GM03348 (cell line): ENCODE results near the gene LYZ.
A peak's percentile ranks its signal among the peaks of the same experiment; 100 is the strongest.
"Not testable (repeated sequence)": the region's sequence is repeated elsewhere in the genome, so short reads cannot be mapped to it uniquely, and the experiment has no call there.

Experiments used
- DNase-seq: peaks from one replicate; pipeline ENCODE4 v3.0.0; 2012; ENCODE audit warnings: low spot score

The LYZ gene

GRCh38 chr12:69348162-69348938 lies at the start of gene LYZ:
LYZ (plus strand) TSS chr12:69348381; CDS start chr12:69348409, 28 bp downstream.
- no peak for DNase-seq

DNA sequence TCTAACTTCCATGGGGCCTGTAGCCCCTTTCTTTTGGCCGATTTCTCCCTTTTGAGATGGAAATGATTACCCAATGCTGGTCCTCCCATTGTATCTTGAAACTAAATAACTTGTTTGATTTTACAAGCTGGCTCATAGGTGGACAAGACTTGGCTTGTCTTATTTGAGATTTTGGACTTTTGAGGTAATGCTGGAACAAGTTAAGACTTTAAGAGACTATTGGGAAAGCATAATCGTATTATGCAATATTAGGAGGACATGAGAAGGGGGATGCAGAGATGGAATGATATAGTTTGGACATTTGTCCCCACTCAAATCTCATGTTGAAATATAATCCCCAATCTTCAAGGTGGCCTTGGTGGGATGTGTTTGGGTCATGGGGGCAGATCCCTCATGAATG lies 49.2 kb upstream of the LYZ start:
- no peak for DNase-seq

- no peak for DNase-seq
Observed at GRCh38 chr12:69304284-69304683, 43.9 kb upstream of the LYZ start.

- DNase-seq: no peak
Observed at GRCh38 chr12:69309461-69309860, 38.7 kb upstream of the LYZ start.

- DNase-seq: no peak
Observed at GRCh38 chr12:69313209-69313608, 35.0 kb upstream of the LYZ start.

- DNase-seq: not testable (repeated sequence)
Observed at GRCh38 chr12:69316784-69317183, 31.4 kb upstream of the LYZ start.

- DNase-seq: not testable (repeated sequence)
Observed at GRCh38 chr12:69317233-69317632, 30.9 kb upstream of the LYZ start.

GRCh38 chr12:69318225-69318624 lies 30.0 kb upstream of the LYZ start:
- DNase-seq: no peak

DNA sequence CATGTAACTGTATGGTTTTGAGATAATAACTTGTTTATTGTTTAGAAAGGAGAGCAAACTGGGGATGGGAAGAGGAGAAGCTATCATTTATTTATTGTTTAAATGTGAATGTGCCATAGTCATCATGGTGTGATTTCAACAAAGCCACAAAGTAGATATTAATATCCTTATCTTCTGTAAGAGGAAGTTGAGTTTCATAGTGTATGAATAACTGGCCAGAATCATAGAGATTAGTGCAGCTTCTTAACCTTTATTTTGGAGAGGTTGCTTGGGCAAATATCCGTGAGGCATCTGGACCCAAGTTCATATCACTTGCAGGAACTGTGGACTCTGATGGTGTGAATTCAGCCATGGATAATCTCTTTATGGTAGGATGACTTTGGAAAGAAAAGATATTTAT lies 26.8 kb upstream of the LYZ start:
- DNase-seq: no peak

GRCh38 chr12:69324797-69325466 lies 23.2 kb upstream of the LYZ start:
- DNase-seq: no peak

GRCh38 chr12:69328426-69328825 lies 19.8 kb upstream of the LYZ start:
- no peak for DNase-seq

GRCh38 chr12:69329669-69330428 lies 18.3 kb upstream of the LYZ start:
- no peak for DNase-seq

GRCh38 chr12:69330475-69331473 lies 17.4 kb upstream of the LYZ start:
- DNase-seq: peak; percentile 9

- DNase-seq: no peak
Observed at GRCh38 chr12:69331519-69331908, 16.7 kb upstream of the LYZ start.

DNA sequence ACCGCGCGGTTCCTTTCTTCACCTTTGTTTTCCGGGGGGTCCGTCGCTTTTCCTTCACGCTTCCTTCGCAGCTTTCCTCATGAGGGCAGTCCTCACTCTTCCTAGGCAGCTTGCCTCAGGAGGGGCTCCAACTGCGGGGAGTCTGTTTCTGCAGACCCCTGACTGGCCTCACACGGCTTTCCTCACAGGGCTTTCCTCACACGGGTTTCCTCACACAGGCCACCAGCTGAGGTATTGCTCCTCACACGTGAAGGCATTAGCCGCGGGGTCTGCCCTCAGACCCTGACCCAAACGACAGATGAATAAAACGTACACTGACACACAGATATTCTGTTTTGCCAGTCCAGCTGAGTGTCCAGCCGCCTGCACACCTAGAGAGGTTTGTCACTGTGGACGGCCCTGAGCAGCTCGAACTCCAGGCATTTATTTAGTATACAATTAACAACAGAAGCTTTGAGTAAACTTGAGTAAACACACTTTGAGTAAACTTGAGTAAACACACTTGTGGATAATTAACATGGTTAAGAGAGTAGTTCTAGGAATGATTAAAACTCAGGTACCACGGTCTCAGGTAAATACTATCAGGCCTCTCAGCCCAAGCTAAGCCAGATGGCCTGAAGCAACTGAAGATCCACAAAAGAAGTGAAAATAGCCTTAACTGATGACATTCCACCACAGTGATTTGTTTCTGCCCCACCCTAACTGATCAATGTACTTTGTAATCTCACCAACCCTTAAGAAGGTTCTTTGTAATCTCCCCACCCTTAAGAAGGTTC lies 16.1 kb upstream of the LYZ start:
- no peak for DNase-seq

DNA sequence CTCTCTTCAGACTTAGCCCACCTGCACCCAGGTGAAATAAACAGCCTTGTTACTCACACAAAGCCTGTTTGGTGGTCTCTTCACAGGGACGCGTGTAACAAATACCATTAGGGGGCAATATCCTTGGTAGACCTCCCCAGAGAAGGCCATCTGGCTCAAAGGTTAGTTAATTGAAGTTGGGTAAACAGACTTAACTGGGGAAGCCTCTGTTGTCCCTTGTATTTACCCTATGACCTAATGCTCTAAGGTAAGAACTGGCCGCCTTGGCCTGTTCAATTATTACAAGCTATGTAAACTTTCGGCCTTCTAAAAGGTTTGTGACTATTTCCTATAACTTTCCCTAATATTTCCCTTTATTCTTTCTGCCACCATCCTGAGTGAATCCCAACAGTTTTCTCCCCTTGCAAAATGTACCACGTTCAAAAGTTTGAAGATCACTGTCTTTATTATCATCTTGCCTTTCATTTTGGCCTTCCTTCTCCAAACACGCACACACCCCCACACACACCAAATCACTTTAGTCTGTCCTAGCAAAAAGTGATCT lies 15.3 kb upstream of the LYZ start:
- no peak for DNase-seq

GRCh38 chr12:69334158-69334557 lies 14.0 kb upstream of the LYZ start:
- no peak for DNase-seq

DNA sequence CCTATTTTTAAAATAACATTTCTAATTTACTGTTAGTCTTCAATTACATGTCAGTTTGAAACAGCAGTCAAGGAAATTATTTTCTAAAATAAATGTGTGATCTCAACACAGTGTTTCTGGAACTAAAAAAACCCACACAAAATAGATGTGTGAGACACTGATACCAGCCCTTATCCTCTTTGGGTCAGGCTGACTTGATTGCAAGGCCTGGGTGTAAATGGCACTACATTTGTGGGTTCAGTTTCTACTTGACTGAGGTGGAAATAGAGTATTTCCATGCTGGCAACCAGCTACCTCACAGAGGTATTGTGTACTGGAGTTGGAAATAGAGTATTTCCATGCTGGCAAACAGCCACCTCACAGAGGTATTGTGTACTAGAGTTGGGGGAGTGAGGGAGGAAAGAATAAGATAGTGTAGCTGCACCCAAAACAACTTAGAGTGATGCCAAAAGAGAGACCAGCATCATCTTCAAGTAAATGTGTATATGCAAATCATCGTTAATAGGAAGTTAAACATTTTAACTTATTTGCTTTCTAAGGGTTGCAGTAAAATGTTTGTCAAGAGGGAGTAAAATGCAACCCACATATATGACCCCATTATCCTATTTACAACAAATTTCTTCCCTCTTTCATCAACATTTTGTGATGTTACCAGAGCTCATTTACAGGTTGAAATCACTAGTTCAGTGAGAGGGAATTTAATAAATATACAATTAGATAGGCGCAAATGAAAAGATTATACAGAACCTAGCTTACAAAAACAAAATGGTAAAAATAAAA lies 10.7 kb upstream of the LYZ start:
- DNase-seq: no peak

- no peak for DNase-seq
Observed at GRCh38 chr12:69338120-69338859, 9.9 kb upstream of the LYZ start.
